Heart left ventricle (tissue), 16 donors: ENCODE data around the gene ACAN. TPM values are rescaled to one million over a fixed set of nuclear protein-coding genes. Genes with fewer than 3 reads are reported as not detected.

Source experiments
- ATAC-seq, 4 donors: fragments of 200-7000 bp; cut with Tn5 transposase; one replicate each; pipeline ENCODE4 v1.9.1; 2020 to 2022; ENCODE audit warnings: moderate library complexity in 4 of 4, mild to moderate bottlenecking in 3 of 4, moderate number of reproducible peaks in 1 of 4
- DNase-seq, 5 donors: peaks; one replicate each; pipeline ENCODE4 v3.0.0-alpha.2; 2020
- H3K27ac ChIP-seq, 12 donors: fragments of 200-600 bp; sonication (generic) in 4 of 12; one replicate each; pipeline versions ENCODE4 v1.5.0 to v1.8.0; 2016 to 2022; ENCODE audit warnings: mild to moderate bottlenecking in 2 of 12
- H3K27me3 ChIP-seq, 9 donors: fragments of 200-600 bp; sonication (generic) in 2 of 9; one replicate each; pipeline versions ENCODE4 v1.5.1 to v1.8.0; 2016 to 2022; ENCODE audit warnings: mild to moderate bottlenecking in 3 of 9
- H3K36me3 ChIP-seq, 9 donors: fragments of 200-600 bp; sonication (generic) in 2 of 9; one replicate each; pipeline versions ENCODE4 v1.5.0 to v1.8.0; 2018 to 2022; ENCODE audit warnings: mild to moderate bottlenecking in 2 of 9
- H3K4me1 ChIP-seq, 12 donors: fragments of 200-600 bp; sonication (generic) in 4 of 12; one replicate each; pipeline versions ENCODE4 v1.5.0 to v1.8.0; 2016 to 2022; ENCODE audit warnings: mild to moderate bottlenecking in 3 of 12
- H3K4me3 ChIP-seq, 12 donors: fragments of 200-600 bp; sonication (generic) in 4 of 12; one replicate each; pipeline versions ENCODE4 v1.5.0 to v1.8.0; 2017 to 2022; ENCODE audit warnings: mild to moderate bottlenecking in 9 of 12, moderate library complexity in 4 of 12
- H3K9me3 ChIP-seq, 12 donors: fragments of 200-600 bp; sonication (generic) in 4 of 12; one replicate each; pipeline versions ENCODE4 v1.5.0 to v1.8.0; 2016 to 2022; ENCODE audit warnings: mild to moderate bottlenecking in 1 of 12
- CTCF ChIP-seq, 12 donors: fragments of 200-600 bp; sonication (generic) in 4 of 12; IDR thresholded peaks; one replicate each; pipeline versions ENCODE4 v1.5.0 to v1.8.0; 2018 to 2022; ENCODE audit warnings: antibody characterized with exemption in 12 of 12, mild to moderate bottlenecking in 5 of 12
- POLR2A ChIP-seq, 2 donors: fragments of 450-650 bp; IDR thresholded peaks; one replicate each; pipeline ENCODE4 v1.6.1; 2017; ENCODE audit warnings: antibody characterized with exemption in 2 of 2, mild to moderate bottlenecking in 2 of 2, moderate library complexity in 2 of 2
- WGBS, 4 donors: extraction: QIAGEN DNeasy Blood & Tissue Kit in 2 of 4; methylation state at CpG; one replicate each; pipeline versions ENCODE4 v1.1.5 to v1.1.7; 2013 to 2018; 5-methylcytosine and 5-hydroxymethylcytosine counted together
- intact Hi-C, 10 donors: fragments of 100-400 bp; cut with DNase I; formaldehyde crosslinking; loops; one replicate each; pipeline versions ENCODE4 v1.11.1 to v1.14.2; 2022
- polyA plus RNA-seq, 2 donors: library from polyadenylated mRNA; stranded (reverse); fragments of 200-250 nt; gene quantifications; one replicate each; pipeline ENCODE4 v1.2.3, GENCODE V29; 2013
- total RNA-seq, 9 donors: library from RNA; depleted of rRNA in 2 of 9; stranded (reverse); fragments of >200 nt in 2 of 9; fragmentation: NEBNext Ultra II Directional in 3 of 9; extraction: Animal tissue kit (Norgen Biotek cat#: 25700) in 3 of 9; gene quantifications; one replicate each; pipeline versions ENCODE4 v1.1.0 to v1.2.4, GENCODE V29; 2016 to 2023
- donor health status: ischemic (EF 13 %, LVEDD 7.1; RV severe dilation, severe dysfunction).
- donor health status: healthy with polysubstance abuse.
- donor health status: DM: no; HTN: yes; CAD: no.
- donor health status: DM: no; HTN: no; CAD: no.
- donor health status: ischemic (EF 25% LVEDD 6.9; RV normal size, moderate dysfunction).
- donor health status: ischemic (EF 25% LVEDD 5.7; RV mildly dilated, moderate dysfunction).
- donor health status: healthy.
- donor health status: DM: yes; HTN: yes; CAD: no.
- donor health status: ischemic (EF 35%, LVEDD 5.7; RV mildly dilated, moderate dysfunction).
- donor health status: nonischemic (EF 11% LVEDD 7.7; RV severe dilation, severe dysfunction).
- donor health status: DM: yes; HTN: yes; CAD: no.
- donor health status: PGD.
- donor health status: ischemic (EF 29% LVEDD 5.4; RV normal size, mild dysfunction).
- donor health status: nonischemic (EF 23%, LVEDD 6.1; RV moderate dilation, normal function).

Gene ACAN
- total and polyA plus RNA-seq, 11 donors: 0.02 to 1.2 (median 0.17) TPM; not detected in 1

DNA sequence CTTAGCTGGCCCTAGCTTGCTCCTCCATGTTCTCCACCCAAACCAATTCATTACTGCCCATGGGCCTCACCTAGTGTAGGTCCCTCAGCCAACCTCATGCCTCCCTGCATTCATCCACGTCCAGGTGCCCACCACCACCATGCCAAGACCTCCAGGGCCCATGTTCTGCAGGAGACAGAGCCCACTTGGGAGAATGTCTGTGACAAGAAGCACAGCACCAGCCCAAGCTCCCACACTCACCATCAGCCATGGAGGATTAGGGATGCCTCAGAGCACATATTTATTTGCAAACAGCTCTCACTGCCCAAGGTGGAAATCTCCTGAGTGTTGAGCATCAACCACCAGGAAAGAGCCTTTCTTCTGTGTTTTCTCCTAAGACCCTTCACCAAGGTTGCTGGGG lies 43.4 kb upstream of the ACAN start:
- H3K4me1 ChIP-seq: no peaks in the 10 kb centered on the region
- DNase-seq: no peak
- no peak overlapping the region for H3K4me3 ChIP-seq
- no peaks in the 10 kb centered on the region for H3K36me3 ChIP-seq
- no peak overlapping the region for H3K27ac ChIP-seq
- peaks cover 0 to 6% (median 0%) of the 10 kb centered on the region in 12 donors for H3K9me3 ChIP-seq
- no peaks in the 10 kb centered on the region for H3K27me3 ChIP-seq
- TF ChIP-seq POLR2A (IDR thresholded peaks at IDR 0.05) (no peak), CTCF (IDR thresholded peaks at IDR 0.05) (no peak)
- ATAC-seq: no peak
- intact Hi-C loops: no loop called here
- 44 to 68% (median 56%) methylated on average over 1 of the region's 1 CpG for WGBS, 4 donors

DNA sequence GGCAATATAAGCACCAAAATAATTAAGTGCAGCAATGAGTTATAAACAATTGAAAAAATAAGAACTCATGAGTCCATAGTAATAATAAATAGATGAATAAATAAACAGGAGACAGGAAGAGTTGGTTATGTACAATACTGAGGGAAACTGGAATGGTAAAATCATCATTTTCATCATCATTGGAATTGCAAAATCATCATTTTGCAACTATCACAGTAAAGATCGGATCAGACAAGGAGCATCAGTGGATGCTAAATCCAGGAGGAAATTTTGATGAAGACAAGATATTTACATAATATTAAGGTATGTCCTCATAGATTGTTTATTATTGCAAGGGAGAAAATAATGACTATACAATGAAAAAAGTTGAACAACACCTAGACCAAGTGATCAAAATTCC lies 38.8 kb upstream of the ACAN start:
- no peak for TF ChIP-seq POLR2A (IDR thresholded peaks at IDR 0.05)
- TF ChIP-seq CTCF (IDR thresholded peaks at IDR 0.05): no peak
- Histone ChIP-seq H3K4me1 (peaks cover 0 to 1% (median 0%) of the 10 kb centered on the region in 12 donors), H3K9me3 (peaks cover 0 to 6% (median 0%) of the 10 kb centered on the region in 12 donors), H3K27me3 (peaks cover 0 to 38% (median 14%) of the 10 kb centered on the region in 9 donors), H3K4me3 (no peak overlapping the region), H3K27ac (no peak overlapping the region), H3K36me3 (no peaks in the 10 kb centered on the region)
- DNase-seq (no peak), ATAC-seq (no peak)
- intact Hi-C loops: no loop called here
- 82 to 94% (median 92%) methylated on average over 1 of the region's 1 CpG for WGBS, 4 donors

- Histone ChIP-seq H3K27ac (no peak overlapping the region), H3K27me3 (peaks cover 0 to 46% (median 20%) of the 10 kb centered on the region in 9 donors), H3K9me3 (peaks cover 0 to 12% (median 0%) of the 10 kb centered on the region in 12 donors), H3K4me3 (no peak overlapping the region), H3K4me1 (peaks cover 0 to 6% (median 0%) of the 10 kb centered on the region in 12 donors), H3K36me3 (no peaks in the 10 kb centered on the region)
- ATAC-seq (no peak), DNase-seq (no peak)
- WGBS, 4 donors: 72 to 75% (median 73%) methylated on average over 2 of the region's 2 CpGs
- intact Hi-C loops: no loop called here
- TF ChIP-seq CTCF (IDR thresholded peaks at IDR 0.05): no peak
- no peak for TF ChIP-seq POLR2A (IDR thresholded peaks at IDR 0.05)
Measured at GRCh38 chr15:88765212-88765611, 38.0 kb upstream of the ACAN start.

DNA sequence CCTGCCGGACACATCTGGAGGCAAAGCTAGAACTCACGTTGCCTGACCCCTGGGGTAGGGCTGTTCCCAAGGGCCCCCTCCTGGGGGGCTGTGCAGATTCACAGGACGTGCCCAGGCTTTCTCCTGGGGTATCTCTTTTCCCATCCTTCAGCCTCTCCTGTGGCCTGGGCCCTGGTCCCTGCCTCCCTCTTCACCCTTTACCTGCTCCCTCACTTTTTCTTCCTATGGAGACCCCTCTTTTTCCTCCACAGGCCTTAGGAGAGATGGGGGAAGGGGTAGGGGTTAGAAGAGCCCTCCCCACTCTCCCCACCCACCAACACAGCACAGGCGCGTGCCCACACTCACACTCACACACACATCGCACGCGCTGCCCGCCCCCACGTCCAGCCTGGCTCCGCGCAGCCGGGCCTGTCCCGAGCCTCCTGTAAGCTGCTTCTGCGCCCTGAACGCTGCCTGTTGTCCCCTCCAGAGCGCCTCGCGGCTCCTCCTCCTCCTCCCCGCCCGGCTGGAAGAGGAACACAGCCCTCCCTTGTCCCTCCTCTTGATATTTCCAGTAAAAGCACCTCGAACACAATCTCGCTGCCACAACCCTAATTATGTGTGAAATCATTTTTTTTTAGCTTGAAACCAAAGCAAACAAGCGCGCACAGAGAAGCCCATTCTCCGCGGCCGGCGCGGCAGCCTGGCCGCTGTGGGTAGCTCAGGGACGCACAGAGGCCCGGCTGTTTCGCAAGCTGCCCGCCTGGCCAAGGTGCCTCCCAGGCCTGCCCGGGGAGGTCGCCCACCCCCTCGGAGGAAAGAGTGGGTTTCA lies 33.9 kb upstream of the ACAN start:
- WGBS, 4 donors: 7 to 13% (median 9%) methylated on average over 30 to 38 of the region's 38 CpGs
- TF ChIP-seq CTCF (IDR thresholded peaks at IDR 0.05): no peak
- no peak for TF ChIP-seq POLR2A (IDR thresholded peaks at IDR 0.05)
- H3K27ac ChIP-seq: no peak overlapping the region
- DNase-seq (no peak), ATAC-seq (no peak)
- no peaks in the 10 kb centered on the region for H3K36me3 ChIP-seq
- H3K4me1 ChIP-seq: peaks cover 0 to 6% (median 0%) of the 10 kb centered on the region in 12 donors
- intact Hi-C loops: no loop called here
- peak overlapping the region in 4 of 12 donors; percentile 10 to 32 (median 16) for H3K4me3 ChIP-seq
- H3K27me3 ChIP-seq: peaks cover 0 to 55% (median 22%) of the 10 kb centered on the region in 9 donors
- peaks cover 0 to 13% (median 2%) of the 10 kb centered on the region in 12 donors for H3K9me3 ChIP-seq
